Upper lobe of right lung (tissue), 1 donor: ENCODE measurements around the gene GDF7. TPM values are rescaled to one million over a fixed set of nuclear protein-coding genes. Genes with fewer than 3 reads are reported as not detected.

Experiments
- ATAC-seq: fragments of 200-7000 bp; cut with Tn5 transposase; one replicate; pipeline ENCODE4 v1.9.1; 2020; ENCODE audit warnings: mild to moderate bottlenecking, moderate library complexity
- DNase-seq: peaks from one replicate; pipeline ENCODE4 v3.0.0-alpha.2; 2020
- H3K27ac ChIP-seq: fragments of 200-600 bp; one replicate; pipeline ENCODE4 v1.8.0; 2022
- H3K27me3 ChIP-seq: fragments of 200-600 bp; one replicate; pipeline ENCODE4 v1.8.0; 2022; ENCODE audit warnings: mild to moderate bottlenecking
- H3K36me3 ChIP-seq: fragments of 200-600 bp; one replicate; pipeline ENCODE4 v1.8.0; 2022
- H3K4me1 ChIP-seq: fragments of 200-600 bp; one replicate; pipeline ENCODE4 v1.8.0; 2022
- H3K4me3 ChIP-seq: fragments of 200-600 bp; one replicate; pipeline ENCODE4 v1.8.0; 2022; ENCODE audit warnings: mild to moderate bottlenecking
- H3K9me3 ChIP-seq: fragments of 200-600 bp; one replicate; pipeline ENCODE4 v1.8.0; 2022
- intact Hi-C: fragments of 100-400 bp; cut with DNase I; formaldehyde crosslinking; loops from one replicate; pipeline ENCODE4 v1.11.0; 2022
- total RNA-seq: library from RNA; stranded (reverse); fragmentation: NEBNext Ultra II Directional; extraction: Animal tissue kit (Norgen Biotek cat#: 25700); gene quantifications from one replicate; pipeline ENCODE4 v1.2.1, GENCODE V29; 2021
- TF ChIP-seq, protein P1 (sequence below): fragments of 200-600 bp; IDR thresholded peaks from one replicate; pipeline ENCODE4 v1.8.0; 2022; ENCODE audit warnings: antibody characterized with exemption
- donor health status: DM: no; HTN: yes; CAD: no; lungs with severe emphysema.

The GDF7 gene
- total RNA-seq, 1 donor from 2014 or later: 0.72 TPM

DNA sequence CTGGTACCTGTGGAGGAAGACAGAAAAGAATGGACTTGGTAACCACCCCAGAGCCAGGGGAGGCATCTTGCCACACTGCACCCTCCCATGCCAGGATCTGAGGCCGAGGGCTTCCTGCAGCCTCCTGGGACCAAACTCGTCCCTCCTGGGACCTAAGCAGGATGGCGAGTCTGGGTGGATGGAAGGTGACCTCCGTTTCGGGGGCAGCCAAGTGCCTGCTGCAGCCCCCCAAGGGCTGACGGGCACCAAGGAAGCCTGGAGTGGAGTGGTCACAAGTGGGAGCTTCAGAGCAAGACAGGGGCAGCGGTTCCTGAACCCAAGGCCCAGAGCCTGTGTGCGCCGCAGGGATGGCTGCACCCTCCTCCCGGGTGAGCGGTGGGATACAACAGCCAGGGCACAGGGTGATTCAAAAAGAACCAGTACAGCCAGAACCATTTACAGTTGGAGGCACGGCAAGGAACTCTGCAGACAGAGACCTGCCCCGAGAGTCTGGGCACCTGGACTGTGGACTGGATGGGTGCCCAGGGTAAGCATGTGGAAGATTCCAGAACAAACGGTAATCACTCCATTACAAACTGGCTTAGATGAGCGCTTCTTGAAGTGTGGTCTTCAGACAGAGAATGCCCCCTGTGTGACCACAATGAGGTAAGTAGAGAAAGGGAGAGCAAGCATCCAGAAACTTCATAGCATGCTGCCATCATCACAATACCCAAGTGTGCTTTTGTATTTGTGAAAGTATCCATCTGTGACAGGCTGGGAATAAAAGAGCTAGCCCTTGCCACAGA is 28.1 kb upstream of the GDF7 start:
- peaks cover 18% of the 10 kb centered on the region for H3K4me1 ChIP-seq
- intact Hi-C loops: loop anchor here (10.0 kb wide), 1 partner anchor 194 kb away; the partner anchor contains the start of gene RHOB
- H3K36me3 ChIP-seq: peaks cover 52% of the 10 kb centered on the region
- DNase-seq (no peak), ATAC-seq (no peak)
- TF ChIP-seq, protein P1, sequence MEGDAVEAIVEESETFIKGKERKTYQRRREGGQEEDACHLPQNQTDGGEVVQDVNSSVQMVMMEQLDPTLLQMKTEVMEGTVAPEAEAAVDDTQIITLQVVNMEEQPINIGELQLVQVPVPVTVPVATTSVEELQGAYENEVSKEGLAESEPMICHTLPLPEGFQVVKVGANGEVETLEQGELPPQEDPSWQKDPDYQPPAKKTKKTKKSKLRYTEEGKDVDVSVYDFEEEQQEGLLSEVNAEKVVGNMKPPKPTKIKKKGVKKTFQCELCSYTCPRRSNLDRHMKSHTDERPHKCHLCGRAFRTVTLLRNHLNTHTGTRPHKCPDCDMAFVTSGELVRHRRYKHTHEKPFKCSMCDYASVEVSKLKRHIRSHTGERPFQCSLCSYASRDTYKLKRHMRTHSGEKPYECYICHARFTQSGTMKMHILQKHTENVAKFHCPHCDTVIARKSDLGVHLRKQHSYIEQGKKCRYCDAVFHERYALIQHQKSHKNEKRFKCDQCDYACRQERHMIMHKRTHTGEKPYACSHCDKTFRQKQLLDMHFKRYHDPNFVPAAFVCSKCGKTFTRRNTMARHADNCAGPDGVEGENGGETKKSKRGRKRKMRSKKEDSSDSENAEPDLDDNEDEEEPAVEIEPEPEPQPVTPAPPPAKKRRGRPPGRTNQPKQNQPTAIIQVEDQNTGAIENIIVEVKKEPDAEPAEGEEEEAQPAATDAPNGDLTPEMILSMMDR: no peak
- no peaks in the 10 kb centered on the region for H3K27me3 ChIP-seq
- H3K27ac ChIP-seq: no peak overlapping the region
- no peak overlapping the region for H3K4me3 ChIP-seq
- no peaks in the 10 kb centered on the region for H3K9me3 ChIP-seq

- peaks cover 1% of the 10 kb centered on the region for H3K4me1 ChIP-seq
- peaks cover 70% of the 10 kb centered on the region for H3K36me3 ChIP-seq
- H3K27ac ChIP-seq: no peak overlapping the region
- intact Hi-C loops: no loop called here
- H3K9me3 ChIP-seq: no peaks in the 10 kb centered on the region
- no peaks in the 10 kb centered on the region for H3K27me3 ChIP-seq
- TF ChIP-seq, protein P1: no peak
- H3K4me3 ChIP-seq: no peak overlapping the region
- DNase-seq: no peak
- ATAC-seq: no peak
These were observed 26.4 kb upstream of the GDF7 start for GRCh38 chr2:20640411-20641122.

DNA sequence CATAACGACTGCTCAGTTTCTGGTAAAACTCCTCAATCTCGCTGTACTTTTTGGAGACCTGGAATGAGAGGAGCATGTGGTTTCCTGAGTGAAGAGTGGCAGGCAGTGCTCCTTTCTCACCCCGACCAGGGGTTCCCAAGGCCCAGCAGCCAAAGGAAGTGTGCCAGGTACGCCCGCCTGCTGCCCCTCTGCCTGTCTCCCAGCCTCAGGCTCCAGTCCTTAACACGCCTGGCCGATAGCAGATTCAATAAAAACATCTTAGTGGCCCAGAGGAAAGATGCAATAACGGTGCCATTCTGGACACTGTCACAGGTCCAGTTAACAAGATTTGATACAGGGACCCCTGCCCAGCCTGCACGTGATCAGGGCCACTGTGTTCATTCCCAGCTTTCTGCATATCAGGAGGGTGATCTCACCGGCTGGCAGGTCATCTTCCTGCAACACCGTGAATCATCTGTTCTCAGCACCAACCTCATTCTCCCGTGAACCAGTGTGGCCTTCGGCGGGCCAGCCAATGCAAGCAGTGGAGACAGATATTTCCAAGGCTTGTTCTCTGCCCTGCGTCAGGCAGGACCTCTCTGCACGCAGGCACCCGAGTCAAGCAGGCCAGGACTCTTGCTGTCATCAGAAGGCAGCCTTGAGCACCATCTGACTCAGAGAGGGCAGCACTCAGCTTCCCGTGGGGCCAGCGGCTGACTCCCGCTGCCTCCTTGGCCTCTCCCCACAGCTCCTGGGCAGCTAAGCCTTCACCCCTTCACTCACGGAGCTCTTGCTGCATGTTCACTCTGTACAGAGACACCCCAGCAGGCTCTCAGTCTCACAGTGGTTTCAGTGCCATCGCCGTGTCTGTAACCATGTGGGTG is 25.6 kb upstream of the GDF7 start:
- H3K4me3 ChIP-seq: no peak overlapping the region
- no peak for ATAC-seq
- TF ChIP-seq, protein P1: no peak
- H3K27ac ChIP-seq: no peak overlapping the region
- no peak for DNase-seq
- H3K4me1 ChIP-seq: no peaks in the 10 kb centered on the region
- H3K36me3 ChIP-seq: peaks cover 72% of the 10 kb centered on the region
- H3K27me3 ChIP-seq: no peaks in the 10 kb centered on the region
- no peaks in the 10 kb centered on the region for H3K9me3 ChIP-seq
- intact Hi-C loops: no loop called here

DNA sequence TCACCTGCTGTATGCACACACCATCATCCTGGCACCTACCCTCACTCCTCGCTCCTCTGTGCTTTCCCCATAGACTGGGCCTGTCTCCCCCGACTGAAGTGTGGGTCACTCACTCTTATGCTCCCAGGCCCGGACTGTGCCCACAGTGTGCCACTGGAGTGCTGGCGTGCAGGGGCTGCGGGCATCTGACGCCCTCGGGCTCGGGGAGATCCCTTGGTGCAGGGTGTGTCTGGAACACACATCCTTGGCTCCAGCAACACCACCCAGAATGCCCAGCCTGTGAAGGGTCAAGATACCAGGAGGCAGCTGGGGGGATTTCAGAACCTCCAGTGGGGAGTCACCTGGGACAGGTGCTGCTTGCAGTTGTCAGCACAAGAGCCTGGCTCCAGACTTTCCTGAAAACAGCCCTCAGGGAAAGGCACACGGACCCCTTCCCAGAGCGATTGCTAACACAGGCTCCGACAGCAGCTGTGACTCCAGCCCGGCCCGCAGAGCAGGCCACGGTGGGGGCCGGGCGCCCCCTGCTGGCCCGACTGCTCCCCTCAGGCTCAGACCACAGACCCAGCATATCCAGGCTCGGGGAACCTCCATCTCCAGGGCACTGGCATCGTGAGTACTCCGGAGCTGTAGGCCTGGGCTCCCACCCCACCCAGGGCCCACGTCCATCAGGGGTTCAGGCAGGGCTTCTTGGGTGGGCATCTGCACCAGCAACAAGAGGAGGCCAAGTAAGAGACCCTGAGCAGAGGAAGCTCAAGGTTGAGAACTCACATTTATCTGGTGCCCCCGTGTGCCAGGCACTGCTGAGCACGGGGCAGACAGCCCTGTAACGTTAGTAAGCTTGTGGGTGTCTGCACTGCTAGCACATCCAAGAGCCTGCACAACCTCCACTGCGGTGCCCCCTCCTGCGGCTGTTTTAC is 24.6 kb upstream of the GDF7 start:
- intact Hi-C loops: no loop called here
- Histone ChIP-seq H3K4me1 (no peaks in the 10 kb centered on the region), H3K27me3 (no peaks in the 10 kb centered on the region), H3K27ac (no peak overlapping the region), H3K36me3 (peaks cover 72% of the 10 kb centered on the region), H3K9me3 (no peaks in the 10 kb centered on the region), H3K4me3 (no peak overlapping the region)
- ATAC-seq: peak; percentile 91
- TF ChIP-seq, protein P1: peak; percentile 89
- peak; percentile 85 for DNase-seq

GRCh38 chr2:20643060-20643459 is 23.9 kb upstream of the GDF7 start:
- no peaks in the 10 kb centered on the region for H3K4me1 ChIP-seq
- no peak overlapping the region for H3K27ac ChIP-seq
- peaks cover 67% of the 10 kb centered on the region for H3K36me3 ChIP-seq
- TF ChIP-seq, protein P1: no peak
- ATAC-seq: no peak
- no peak for DNase-seq
- H3K4me3 ChIP-seq: no peak overlapping the region
- no peaks in the 10 kb centered on the region for H3K9me3 ChIP-seq
- intact Hi-C loops: no loop called here
- no peaks in the 10 kb centered on the region for H3K27me3 ChIP-seq
